Thyroid gland (tissue), 4 donors: ENCODE results near the gene NRAS. TPM values are rescaled to one million over a fixed set of nuclear protein-coding genes. Genes with fewer than 3 reads are reported as not detected.

Experiments used
- DNase-seq, 2 donors: peaks; one replicate each; pipeline ENCODE4 v3.0.0-alpha.2; 2019
- H3K27ac ChIP-seq, 3 donors: fragments of 200-600 bp; sonication (generic); 1 replicate in 2 of 3; 2 replicates in 1 of 3; pipeline ENCODE4 v1.5.1; 2016 to 2019; ENCODE audit warnings: mild to moderate bottlenecking in 1 of 3, moderate library complexity in 1 of 3
- H3K27me3 ChIP-seq: fragments of 200-600 bp; sonication (generic); one replicate; pipeline ENCODE4 v1.5.1; 2019
- H3K36me3 ChIP-seq, 2 donors: fragments of 200-600 bp; sonication (generic); one replicate each; pipeline ENCODE4 v1.5.1; 2016 to 2019
- H3K4me1 ChIP-seq, 2 donors: fragments of 200-600 bp; sonication (generic); one replicate each; pipeline ENCODE4 v1.5.1; 2017 to 2019
- H3K4me3 ChIP-seq, 3 donors: fragments of 200-600 bp; sonication (generic); replicated peaks in 1 of 3; 1 replicate in 2 of 3; 2 replicates in 1 of 3; pipeline ENCODE4 v1.5.1; 2016; ENCODE audit warnings: mild to moderate bottlenecking in 1 of 3
- H3K9me3 ChIP-seq: fragments of 200-600 bp; sonication (generic); one replicate; pipeline ENCODE4 v1.5.1; 2017
- CTCF ChIP-seq, 6 experiments: fragments of 200-600 bp in 3 of 6; fragments of 450-650 bp in 3 of 6; sonication (generic) in 3 of 6; IDR thresholded peaks; one replicate each; pipeline ENCODE4 v1.5.1; 2016 to 2019; ENCODE audit warnings: antibody characterized with exemption in 6 of 6, mild to moderate bottlenecking in 2 of 6, inconsistent platforms in 1 of 6, moderate library complexity in 1 of 6
- POLR2A ChIP-seq, 2 donors: fragments of 450-650 bp; IDR thresholded peaks; one replicate each; pipeline ENCODE4 v1.6.1; 2017; ENCODE audit warnings: antibody characterized with exemption in 2 of 2, mild to moderate bottlenecking in 2 of 2, moderate library complexity in 1 of 2
- WGBS, 2 donors: methylation state at CpG; one replicate each; pipeline ENCODE4 v1.1.5; 2017; 5-methylcytosine and 5-hydroxymethylcytosine counted together
- intact Hi-C: fragments of 100-400 bp; cut with DNase I; formaldehyde crosslinking; loops from one replicate; pipeline ENCODE4 v1.15.1; 2023
- total RNA-seq, 4 donors: library from RNA; depleted of rRNA; stranded (reverse); fragments of >200 nt; gene quantifications; one replicate each; pipeline ENCODE4 v1.2.3, GENCODE V29; 2016

Gene NRAS
- total RNA-seq, 4 donors from 2014 or later, result 27.6 to 39.0 (median 31.0) TPM

GRCh38 chr1:114740331-114740730, 23.8 kb upstream of the NRAS start:
- DNase-seq, result no peak
- TF ChIP-seq POLR2A (IDR thresholded peaks at IDR 0.05), result no peak
- TF ChIP-seq CTCF (IDR thresholded peaks at IDR 0.05), result no peak
- 96 to 99% methylated on average over 1 of the region's 1 CpG for whole genome bisulfite sequencing, 2 donors
- no peaks in the 10 kb centered on the region for H3K27me3 ChIP-seq
- peaks cover 26 to 29% of the 10 kb centered on the region in 2 donors for H3K36me3 ChIP-seq
- intact Hi-C loops, result no loop called here
- H3K4me3 ChIP-seq, result no peak overlapping the region
- H3K9me3 ChIP-seq, result no peaks in the 10 kb centered on the region
- no peak overlapping the region for H3K27ac ChIP-seq
- H3K4me1 ChIP-seq, result no peaks in the 10 kb centered on the region

GRCh38 chr1:114737314-114737849, 20.8 kb upstream of the NRAS start:
- no peak for DNase-seq
- Histone ChIP-seq H3K27ac (no peak overlapping the region), H3K4me1 (no peaks in the 10 kb centered on the region), H3K9me3 (no peaks in the 10 kb centered on the region), H3K4me3 (no peak overlapping the region), H3K27me3 (no peaks in the 10 kb centered on the region), H3K36me3 (peaks cover 55 to 57% of the 10 kb centered on the region in 2 donors)
- intact Hi-C loops, result no loop called here
- WGBS, 2 donors, result 95 to 96% methylated on average over 6 of the region's 6 CpGs
- TF ChIP-seq CTCF (IDR thresholded peaks at IDR 0.05) (no peak), POLR2A (IDR thresholded peaks at IDR 0.05) (no peak)

- Histone ChIP-seq H3K4me1 (no peaks in the 10 kb centered on the region), H3K27ac (no peak overlapping the region), H3K27me3 (no peaks in the 10 kb centered on the region), H3K9me3 (no peaks in the 10 kb centered on the region), H3K4me3 (no peak overlapping the region), H3K36me3 (peaks cover 62 to 70% of the 10 kb centered on the region in 2 donors)
- 96 to 97% methylated on average over 1 of the region's 1 CpG for WGBS, 2 donors
- TF ChIP-seq POLR2A (IDR thresholded peaks at IDR 0.05), result no peak
- TF ChIP-seq CTCF (IDR thresholded peaks at IDR 0.05), result no peak
- intact Hi-C loops, result no loop called here
- no peak for DNase-seq
These were observed 18.9 kb upstream of the NRAS start for GRCh38 chr1:114735479-114735878.

GRCh38 chr1:114729782-114730181, 13.2 kb upstream of the NRAS start:
- H3K27me3 ChIP-seq, result no peaks in the 10 kb centered on the region
- intact Hi-C loops, result no loop called here
- no peaks in the 10 kb centered on the region for H3K9me3 ChIP-seq
- no peaks in the 10 kb centered on the region for H3K4me1 ChIP-seq
- no peak overlapping the region for H3K4me3 ChIP-seq
- no peak for TF ChIP-seq POLR2A (IDR thresholded peaks at IDR 0.05)
- TF ChIP-seq CTCF (IDR thresholded peaks at IDR 0.05), result no peak
- no peak for DNase-seq
- H3K27ac ChIP-seq, result no peak overlapping the region
- H3K36me3 ChIP-seq, result peaks cover 76 to 85% of the 10 kb centered on the region in 2 donors
- WGBS, 2 donors, result 98 to 100% methylated on average over 1 of the region's 1 CpG

- Histone ChIP-seq H3K27me3 (no peaks in the 10 kb centered on the region), H3K27ac (no peak overlapping the region), H3K9me3 (no peaks in the 10 kb centered on the region), H3K4me1 (no peaks in the 10 kb centered on the region), H3K4me3 (no peak overlapping the region), H3K36me3 (peaks cover 76 to 84% of the 10 kb centered on the region in 2 donors)
- TF ChIP-seq POLR2A (IDR thresholded peaks at IDR 0.05), result no peak
- TF ChIP-seq CTCF (IDR thresholded peaks at IDR 0.05), result no peak
- DNase-seq, result no peak
- intact Hi-C loops, result no loop called here
- WGBS, 2 donors, result 93 to 94% methylated on average over 2 of the region's 2 CpGs
These were observed 12.0 kb upstream of the NRAS start for GRCh38 chr1:114728553-114728952.
